CD14-positive monocyte (primary cell): Measurements from ENCODE around the gene KREMEN1. TPM values are rescaled to one million over a fixed set of nuclear protein-coding genes. Genes with fewer than 3 reads are reported as not detected.

Experiments
- DNase-seq, 3 donors: peaks; one replicate each; pipeline ENCODE4 v3.0.0-alpha.2; 2011 to 2022
- H2AFZ ChIP-seq: 2 replicates; pipeline ENCODE4 v1.6.0; 2012; ENCODE audit warnings: mild to moderate bottlenecking, low read depth, low read length, inconsistent platforms; ENCODE audit not compliant: insufficient read depth, poor library complexity, severe bottlenecking
- H3K27ac ChIP-seq, 2 donors: 1 replicate in 1 of 2; 2 replicates in 1 of 2; pipeline ENCODE4 v1.5.1; 2012 to 2013; ENCODE audit warnings: low read length in 2 of 2, control low read depth in 1 of 2, inconsistent platforms in 1 of 2, low read depth in 1 of 2, mild to moderate bottlenecking in 1 of 2
- H3K27me3 ChIP-seq, 2 donors: one replicate each; pipeline versions ENCODE4 v1.6.0 to v1.6.1; 2011 to 2013; ENCODE audit warnings: low read length in 2 of 2; ENCODE audit not compliant: control insufficient read depth in 2 of 2, insufficient read depth in 2 of 2
- H3K36me3 ChIP-seq, 2 donors: replicated peaks in 1 of 2; 1 replicate in 1 of 2; 2 replicates in 1 of 2; pipeline versions ENCODE4 v1.5.1 to v1.6.1; 2012 to 2013; ENCODE audit warnings: low read length in 2 of 2, control low read depth in 1 of 2, inconsistent platforms in 1 of 2, mild to moderate bottlenecking in 1 of 2; ENCODE audit not compliant: insufficient read depth in 2 of 2, control insufficient read depth in 1 of 2
- H3K4me1 ChIP-seq, 2 donors: 1 replicate in 1 of 2; 2 replicates in 1 of 2; pipeline versions ENCODE4 v1.5.1 to v1.6.1; 2012 to 2013; ENCODE audit warnings: low read length in 2 of 2, control low read depth in 1 of 2, inconsistent platforms in 1 of 2, mild to moderate bottlenecking in 1 of 2, moderate library complexity in 1 of 2; ENCODE audit not compliant: insufficient read depth in 2 of 2, control insufficient read depth in 1 of 2
- H3K4me2 ChIP-seq: replicated peaks from 2 replicates; pipeline ENCODE3; 2012; ENCODE audit warnings: low read length, moderate library complexity, mild to moderate bottlenecking; ENCODE audit not compliant: poor library complexity, severe bottlenecking; ENCODE audit errors: extremely low read depth
- H3K4me3 ChIP-seq, 3 experiments: fragments of 200-600 bp in 1 of 3; sonication (generic) in 1 of 3; replicated peaks in 1 of 3; 1 replicate in 2 of 3; 2 replicates in 1 of 3; pipeline ENCODE4 v1.5.1; 2011 to 2013; ENCODE audit warnings: low read length in 3 of 3, mild to moderate bottlenecking in 3 of 3, control low read depth in 2 of 3, low read depth in 2 of 3, inconsistent platforms in 1 of 3, moderate library complexity in 1 of 3
- H3K79me2 ChIP-seq: 2 replicates; pipeline ENCODE4 v1.6.0; 2012; ENCODE audit warnings: mild to moderate bottlenecking, control low read depth, inconsistent platforms, low read length, moderate library complexity; ENCODE audit not compliant: insufficient read depth
- H3K9ac ChIP-seq: 2 replicates; pipeline ENCODE4 v1.6.0; 2017; ENCODE audit warnings: low read length, mild to moderate bottlenecking; ENCODE audit not compliant: insufficient read depth, poor library complexity, severe bottlenecking
- H3K9me3 ChIP-seq, 2 donors: replicated peaks in 1 of 2; 1 replicate in 1 of 2; 2 replicates in 1 of 2; pipeline versions ENCODE4 v1.5.1 to v1.6.1; 2012 to 2013; ENCODE audit warnings: low read length in 2 of 2, control low read depth in 1 of 2; ENCODE audit not compliant: control insufficient read depth in 1 of 2, insufficient read depth in 1 of 2
- H4K20me1 ChIP-seq: 2 replicates; pipeline ENCODE4 v1.6.0; 2012; ENCODE audit warnings: mild to moderate bottlenecking, low read length, control low read depth, moderate library complexity; ENCODE audit not compliant: insufficient read depth
- H3K27ac Mint-ChIP-seq, 7 donors: one replicate each; pipeline ENCODE4 v1.8.0; 2020; ENCODE audit warnings: mild to moderate bottlenecking in 7 of 7, mixed read lengths in 7 of 7, moderate library complexity in 6 of 7, inconsistent platforms in 2 of 7
- H3K27me3 Mint-ChIP-seq, 3 donors: one replicate each; pipeline ENCODE4 v1.8.0; 2021 to 2022; ENCODE audit warnings: low read depth in 3 of 3, mild to moderate bottlenecking in 3 of 3, mixed read lengths in 3 of 3, moderate library complexity in 3 of 3, inconsistent platforms in 1 of 3
- H3K36me3 Mint-ChIP-seq, 2 donors: one replicate each; pipeline ENCODE4 v1.8.0; 2020; ENCODE audit warnings: mixed read lengths in 2 of 2, inconsistent platforms in 1 of 2, mild to moderate bottlenecking in 1 of 2
- H3K4me1 Mint-ChIP-seq: one replicate; pipeline ENCODE4 v1.8.0; 2020; ENCODE audit warnings: mild to moderate bottlenecking, mixed read lengths
- H3K4me3 Mint-ChIP-seq, 2 donors: one replicate each; pipeline ENCODE4 v1.8.0; 2020; ENCODE audit warnings: mild to moderate bottlenecking in 2 of 2, mixed read lengths in 2 of 2, moderate library complexity in 1 of 2
- H3K9me3 Mint-ChIP-seq, 7 donors: one replicate each; pipeline ENCODE4 v1.8.0; 2020 to 2022; ENCODE audit warnings: mixed read lengths in 7 of 7, mild to moderate bottlenecking in 6 of 7, moderate library complexity in 6 of 7, inconsistent platforms in 2 of 7
- CTCF ChIP-seq: fragments of 200-600 bp; IDR thresholded peaks from one replicate; pipeline ENCODE4 v1.8.0; 2022; ENCODE audit warnings: antibody characterized with exemption, mild to moderate bottlenecking
- WGBS: methylation state at CpG from one replicate; pipeline ENCODE4 v1.1.5; 2013; ENCODE audit warnings: missing lambda C conversion rate; ENCODE audit not compliant: insufficient coverage; 5-methylcytosine and 5-hydroxymethylcytosine counted together
- intact Hi-C, 2 donors: fragments of 100-400 bp; cut with micrococcal nuclease; formaldehyde crosslinking; loops; one replicate each; pipeline versions ENCODE4 v1.15.0 to v1.15.1; 2023
- polyA plus RNA-seq, 3 donors: library from polyadenylated mRNA; depleted of rRNA in 1 of 3; unstranded in 2 of 3; stranded (reverse) in 1 of 3; fragments of 300-500 nt in 2 of 3; fragments of >200 nt in 1 of 3; fragmentation: Illumina TruSeq in 2 of 3; gene quantifications; 1 replicate in 2 of 3; 2 replicates in 1 of 3; pipeline ENCODE4 v1.2.3, GENCODE V29; 2012 to 2021

Gene KREMEN1
- polyA plus RNA-seq, 3 donors: 0.47 to 1.6 (median 0.69) TPM

- no peaks in the 10 kb centered on the region for H4K20me1 ChIP-seq
- H3K9ac ChIP-seq: no peak overlapping the region
- Mint-ChIP-seq H3K36me3 (peaks cover 1 to 2% of the 10 kb centered on the region in 2 donors), H3K27ac (no peak overlapping the region), H3K9me3 (peaks cover 0 to 6% (median 0%) of the 10 kb centered on the region in 7 donors), H3K4me1 (peaks cover 30% of the 10 kb centered on the region), H3K27me3 (peaks cover 32 to 47% (median 44%) of the 10 kb centered on the region in 3 donors), H3K4me3 (no peak overlapping the region)
- peaks cover 19 to 34% of the 10 kb centered on the region in 2 donors for H3K4me1 ChIP-seq
- peaks cover 6 to 36% of the 10 kb centered on the region in 2 donors for H3K27me3 ChIP-seq
- 74% methylated on average over 3 of the region's 8 CpGs for WGBS
- peak overlapping the region; percentile 69 for H3K4me2 ChIP-seq
- intact Hi-C loops: no loop called here
- H3K79me2 ChIP-seq: no peaks in the 10 kb centered on the region
- no peaks in the 10 kb centered on the region for H3K9me3 ChIP-seq
- no peak for DNase-seq
- no peak overlapping the region for H3K4me3 ChIP-seq
- no peak overlapping the region for H2AFZ ChIP-seq
- H3K27ac ChIP-seq: no peak overlapping the region
- H3K36me3 ChIP-seq: no peaks in the 10 kb centered on the region
- no peak for TF ChIP-seq CTCF
Observed at GRCh38 chr22:29204455-29205183, 131.8 kb downstream of the KREMEN1 start.

- Histone ChIP-seq H3K27ac (no peak overlapping the region), H3K79me2 (no peaks in the 10 kb centered on the region), H3K9ac (no peak overlapping the region), H3K4me1 (peaks cover 19 to 34% of the 10 kb centered on the region in 2 donors), H3K27me3 (peaks cover 6 to 36% of the 10 kb centered on the region in 2 donors), H3K9me3 (no peaks in the 10 kb centered on the region), H4K20me1 (no peaks in the 10 kb centered on the region), H3K4me2 (peak overlapping the region; percentile 69), H3K4me3 (peak overlapping the region in 1 of 3 experiments; percentile 40), H3K36me3 (no peaks in the 10 kb centered on the region), H2AFZ (no peak overlapping the region)
- no peak for TF ChIP-seq CTCF
- peaks cover 30% of the 10 kb centered on the region for H3K4me1 Mint-ChIP-seq
- H3K4me3 Mint-ChIP-seq: peak overlapping the region; percentile 60 to 78
- 57% methylated on average over 11 of the region's 11 CpGs for WGBS
- peaks cover 1 to 2% of the 10 kb centered on the region in 2 donors for H3K36me3 Mint-ChIP-seq
- no peak overlapping the region for H3K27ac Mint-ChIP-seq
- DNase-seq: no peak
- H3K9me3 Mint-ChIP-seq: peaks cover 0 to 6% (median 0%) of the 10 kb centered on the region in 7 donors
- H3K27me3 Mint-ChIP-seq: peaks cover 32 to 47% (median 44%) of the 10 kb centered on the region in 3 donors
- intact Hi-C loops: no loop called here
Observed at GRCh38 chr22:29205252-29205593, 132.4 kb downstream of the KREMEN1 start.
